H1 (cell line): ENCODE data around the gene TFPI2.

ENCODE experiments used
- CBX8 ChIP-seq: fragments of 300-800, 300-1000 bp; sonication (generic); IDR thresholded peaks from 2 replicates; pipeline ENCODE4 v1.7.1; 2016; ENCODE audit warnings: low read depth, low read length, borderline replicate concordance
- EGR1 ChIP-seq: IDR thresholded peaks from 2 replicates; pipeline ENCODE4 v1.6.1; 2011; ENCODE audit warnings: low read depth, low read length, borderline replicate concordance
- EP300 ChIP-seq, 2 experiments: IDR thresholded peaks; 1 replicate in 1 of 2; 2 replicates in 1 of 2; pipeline ENCODE4 v1.6.1; 2011 to 2012; ENCODE audit warnings: low read depth in 2 of 2, low read length in 2 of 2, mild to moderate bottlenecking in 2 of 2, borderline replicate concordance in 1 of 2, inconsistent platforms in 1 of 2, moderate library complexity in 1 of 2
- RNF2 ChIP-seq: fragments of 200-900, 300-1000 bp; sonication (generic); IDR thresholded peaks from 2 replicates; pipeline ENCODE4 v1.7.1; 2016; ENCODE audit warnings: borderline replicate concordance, low read depth, mild to moderate bottlenecking, antibody characterized with exemption, low read length; ENCODE audit not compliant: poor library complexity, severe bottlenecking; ENCODE audit errors: missing control alignments
- SUZ12 ChIP-seq: fragments of 200-600 bp; sonication (generic); IDR thresholded peaks from 2 replicates; pipeline ENCODE4 v1.6.1; 2012; ENCODE audit warnings: mild to moderate bottlenecking, inconsistent platforms, low read length, moderate library complexity, mixed read lengths
- TF ChIP-seq, protein P1 (sequence below), 3 experiments: IDR thresholded peaks; 1 replicate in 2 of 3; 2 replicates in 1 of 3; pipeline versions ENCODE4 v1.5.1 to v1.6.1; 2011; ENCODE audit warnings: low read length in 3 of 3, mild to moderate bottlenecking in 3 of 3, inconsistent platforms in 2 of 3, low read depth in 1 of 3, moderate library complexity in 1 of 3; ENCODE audit not compliant: insufficient read depth in 1 of 3; ENCODE audit errors: control extremely low read depth in 1 of 3

GRCh38 chr7:93910076-93910994 is 19.8 kb upstream of the TFPI2 start:
- TF ChIP-seq RNF2 (no peak), SUZ12 (no peak), EP300 (IDR thresholded peaks at IDR 0.05; ENCODE audit: borderline replicate concordance in 1 of 2, low read depth in 2 of 2, low read length in 2 of 2) (no peak), CBX8 (no peak), EGR1 (no peak)
- TF ChIP-seq, protein P1, sequence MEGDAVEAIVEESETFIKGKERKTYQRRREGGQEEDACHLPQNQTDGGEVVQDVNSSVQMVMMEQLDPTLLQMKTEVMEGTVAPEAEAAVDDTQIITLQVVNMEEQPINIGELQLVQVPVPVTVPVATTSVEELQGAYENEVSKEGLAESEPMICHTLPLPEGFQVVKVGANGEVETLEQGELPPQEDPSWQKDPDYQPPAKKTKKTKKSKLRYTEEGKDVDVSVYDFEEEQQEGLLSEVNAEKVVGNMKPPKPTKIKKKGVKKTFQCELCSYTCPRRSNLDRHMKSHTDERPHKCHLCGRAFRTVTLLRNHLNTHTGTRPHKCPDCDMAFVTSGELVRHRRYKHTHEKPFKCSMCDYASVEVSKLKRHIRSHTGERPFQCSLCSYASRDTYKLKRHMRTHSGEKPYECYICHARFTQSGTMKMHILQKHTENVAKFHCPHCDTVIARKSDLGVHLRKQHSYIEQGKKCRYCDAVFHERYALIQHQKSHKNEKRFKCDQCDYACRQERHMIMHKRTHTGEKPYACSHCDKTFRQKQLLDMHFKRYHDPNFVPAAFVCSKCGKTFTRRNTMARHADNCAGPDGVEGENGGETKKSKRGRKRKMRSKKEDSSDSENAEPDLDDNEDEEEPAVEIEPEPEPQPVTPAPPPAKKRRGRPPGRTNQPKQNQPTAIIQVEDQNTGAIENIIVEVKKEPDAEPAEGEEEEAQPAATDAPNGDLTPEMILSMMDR (IDR thresholded peaks at IDR 0.05; ENCODE audit: control extremely low read depth in 1 of 3, insufficient read depth in 1 of 3, low read depth in 1 of 3, low read length in 3 of 3), result no peak
